Measurements from ENCODE around the gene MEGF6.

The MEGF6 gene, protein sequence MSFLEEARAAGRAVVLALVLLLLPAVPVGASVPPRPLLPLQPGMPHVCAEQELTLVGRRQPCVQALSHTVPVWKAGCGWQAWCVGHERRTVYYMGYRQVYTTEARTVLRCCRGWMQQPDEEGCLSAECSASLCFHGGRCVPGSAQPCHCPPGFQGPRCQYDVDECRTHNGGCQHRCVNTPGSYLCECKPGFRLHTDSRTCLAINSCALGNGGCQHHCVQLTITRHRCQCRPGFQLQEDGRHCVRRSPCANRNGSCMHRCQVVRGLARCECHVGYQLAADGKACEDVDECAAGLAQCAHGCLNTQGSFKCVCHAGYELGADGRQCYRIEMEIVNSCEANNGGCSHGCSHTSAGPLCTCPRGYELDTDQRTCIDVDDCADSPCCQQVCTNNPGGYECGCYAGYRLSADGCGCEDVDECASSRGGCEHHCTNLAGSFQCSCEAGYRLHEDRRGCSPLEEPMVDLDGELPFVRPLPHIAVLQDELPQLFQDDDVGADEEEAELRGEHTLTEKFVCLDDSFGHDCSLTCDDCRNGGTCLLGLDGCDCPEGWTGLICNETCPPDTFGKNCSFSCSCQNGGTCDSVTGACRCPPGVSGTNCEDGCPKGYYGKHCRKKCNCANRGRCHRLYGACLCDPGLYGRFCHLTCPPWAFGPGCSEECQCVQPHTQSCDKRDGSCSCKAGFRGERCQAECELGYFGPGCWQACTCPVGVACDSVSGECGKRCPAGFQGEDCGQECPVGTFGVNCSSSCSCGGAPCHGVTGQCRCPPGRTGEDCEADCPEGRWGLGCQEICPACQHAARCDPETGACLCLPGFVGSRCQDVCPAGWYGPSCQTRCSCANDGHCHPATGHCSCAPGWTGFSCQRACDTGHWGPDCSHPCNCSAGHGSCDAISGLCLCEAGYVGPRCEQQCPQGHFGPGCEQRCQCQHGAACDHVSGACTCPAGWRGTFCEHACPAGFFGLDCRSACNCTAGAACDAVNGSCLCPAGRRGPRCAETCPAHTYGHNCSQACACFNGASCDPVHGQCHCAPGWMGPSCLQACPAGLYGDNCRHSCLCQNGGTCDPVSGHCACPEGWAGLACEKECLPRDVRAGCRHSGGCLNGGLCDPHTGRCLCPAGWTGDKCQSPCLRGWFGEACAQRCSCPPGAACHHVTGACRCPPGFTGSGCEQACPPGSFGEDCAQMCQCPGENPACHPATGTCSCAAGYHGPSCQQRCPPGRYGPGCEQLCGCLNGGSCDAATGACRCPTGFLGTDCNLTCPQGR (N-terminal part only)

GRCh38 chr1:3611170-3612019, at the start of gene MEGF6:
MEGF6 (minus strand) TSS chr1:3611508; CDS start chr1:3611268, 240 bp downstream.
- DNase-seq (ENCODE audit: low spot score): peak; percentile 53

GRCh38 chr1:3660704-3661103, 49.4 kb upstream of the MEGF6 start:
- DNase-seq (ENCODE audit: low spot score): no peak

- no peak for DNase-seq (ENCODE audit: low spot score)
Observed at GRCh38 chr1:3659093-3659492, 47.8 kb upstream of the MEGF6 start.

- DNase-seq (ENCODE audit: low spot score): no peak
Observed at GRCh38 chr1:3658231-3658615, 46.9 kb upstream of the MEGF6 start.

- DNase-seq (ENCODE audit: low spot score): no peak
Observed at GRCh38 chr1:3657578-3658230, 46.4 kb upstream of the MEGF6 start.

DNA sequence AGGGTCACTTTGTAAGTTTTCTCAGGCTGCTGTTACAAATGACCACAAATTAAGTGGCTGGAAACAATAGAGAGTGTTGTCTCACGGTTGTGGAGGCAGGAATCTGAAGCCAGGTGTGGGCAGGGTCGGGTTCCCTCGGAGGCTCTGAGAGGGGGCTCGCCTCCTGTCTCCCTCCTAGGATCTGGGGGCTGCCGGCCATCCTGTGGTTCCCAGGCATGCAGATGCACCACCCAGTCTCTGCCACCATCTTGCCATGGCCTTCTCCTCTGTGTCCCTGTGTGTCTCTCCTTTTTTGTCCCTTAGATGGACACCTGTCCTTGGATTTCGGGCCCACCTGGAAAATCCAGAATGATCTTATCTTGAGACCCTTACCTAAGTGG, 45.8 kb upstream of the MEGF6 start:
- no peak for DNase-seq (ENCODE audit: low spot score)

DNA sequence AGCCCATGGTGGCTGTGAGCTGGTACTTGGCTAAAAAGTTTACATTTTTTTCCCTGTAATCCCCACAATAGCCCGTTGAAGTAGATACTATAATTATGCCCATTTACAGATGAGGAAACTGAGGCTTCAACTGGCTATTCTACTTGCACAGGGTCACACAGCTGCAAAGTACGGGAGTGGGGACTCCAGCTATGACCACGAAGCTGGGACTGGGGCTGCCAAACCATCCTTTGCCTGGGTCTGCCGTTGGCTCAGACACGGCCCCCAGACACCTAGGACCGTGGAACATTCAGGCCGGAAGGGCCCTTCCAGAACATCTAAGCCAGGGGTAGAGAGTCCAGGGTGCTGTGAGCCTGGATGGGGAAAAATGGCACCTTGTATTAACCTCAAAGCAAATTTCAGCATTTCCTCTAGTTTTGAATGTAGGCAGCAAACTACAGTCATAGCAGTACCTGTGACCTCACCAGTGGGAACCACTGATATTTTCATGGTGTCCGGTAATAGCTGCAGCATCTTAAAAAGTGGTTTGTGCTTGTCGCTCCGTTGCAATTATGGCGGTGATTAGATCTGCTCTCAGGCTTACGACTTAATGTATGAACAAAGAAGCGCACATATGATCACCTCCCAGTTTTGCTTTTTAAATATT, 45.3 kb upstream of the MEGF6 start:
- no peak for DNase-seq (ENCODE audit: low spot score)

DNA sequence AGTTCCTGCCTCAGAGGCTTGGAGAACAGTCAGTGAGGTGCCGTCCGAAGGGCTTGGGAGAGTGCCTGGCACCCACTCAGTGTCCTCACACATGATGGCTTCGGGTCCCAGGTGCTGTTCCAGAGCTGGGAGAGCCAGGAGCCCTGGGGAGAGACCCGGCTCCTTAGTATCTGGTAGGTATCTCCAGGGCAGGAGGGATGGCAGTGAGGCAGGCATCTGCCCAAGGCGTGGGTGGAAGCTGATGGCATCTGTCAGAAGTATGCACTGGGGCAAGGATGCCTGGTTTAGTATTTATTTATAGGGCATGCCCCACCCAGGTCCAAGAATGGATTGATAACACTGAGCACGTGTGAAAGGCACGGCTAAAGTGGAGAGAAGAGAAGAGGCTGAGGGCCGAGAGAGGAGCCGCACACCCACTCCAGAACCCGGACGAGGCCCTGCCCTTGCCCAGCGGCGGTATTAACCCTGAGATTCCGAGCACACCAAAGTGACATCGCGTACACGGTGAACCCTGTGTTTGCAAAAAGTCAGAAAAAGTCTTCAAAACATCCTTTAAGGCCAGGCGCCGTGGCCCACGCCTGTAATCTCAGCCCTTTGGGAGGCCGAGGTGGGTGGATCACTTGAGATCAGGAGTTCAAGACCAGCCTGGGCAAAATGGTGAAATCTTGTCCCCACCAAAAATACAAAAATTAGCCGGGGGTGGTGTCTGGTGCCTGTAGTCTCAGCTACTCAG, 43.4 kb upstream of the MEGF6 start:
- DNase-seq (ENCODE audit: low spot score): no peak

DNA sequence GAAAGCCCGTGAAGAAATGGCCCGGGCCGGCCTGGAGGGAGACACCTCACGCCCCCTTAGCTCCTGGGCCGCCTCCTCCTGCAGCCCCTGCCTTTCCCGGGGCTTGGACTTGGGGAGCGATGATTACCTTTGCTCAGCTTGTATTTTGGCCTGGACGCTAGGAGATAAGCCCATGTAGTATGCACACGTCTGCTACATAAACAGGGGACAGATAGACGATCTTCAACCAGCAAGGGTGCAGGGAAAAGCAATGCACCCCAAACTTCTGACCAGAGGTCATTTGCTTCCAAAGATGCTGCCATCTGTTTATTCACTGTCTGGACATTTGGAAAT, 41.9 kb upstream of the MEGF6 start:
- DNase-seq (ENCODE audit: low spot score): no peak

DNA sequence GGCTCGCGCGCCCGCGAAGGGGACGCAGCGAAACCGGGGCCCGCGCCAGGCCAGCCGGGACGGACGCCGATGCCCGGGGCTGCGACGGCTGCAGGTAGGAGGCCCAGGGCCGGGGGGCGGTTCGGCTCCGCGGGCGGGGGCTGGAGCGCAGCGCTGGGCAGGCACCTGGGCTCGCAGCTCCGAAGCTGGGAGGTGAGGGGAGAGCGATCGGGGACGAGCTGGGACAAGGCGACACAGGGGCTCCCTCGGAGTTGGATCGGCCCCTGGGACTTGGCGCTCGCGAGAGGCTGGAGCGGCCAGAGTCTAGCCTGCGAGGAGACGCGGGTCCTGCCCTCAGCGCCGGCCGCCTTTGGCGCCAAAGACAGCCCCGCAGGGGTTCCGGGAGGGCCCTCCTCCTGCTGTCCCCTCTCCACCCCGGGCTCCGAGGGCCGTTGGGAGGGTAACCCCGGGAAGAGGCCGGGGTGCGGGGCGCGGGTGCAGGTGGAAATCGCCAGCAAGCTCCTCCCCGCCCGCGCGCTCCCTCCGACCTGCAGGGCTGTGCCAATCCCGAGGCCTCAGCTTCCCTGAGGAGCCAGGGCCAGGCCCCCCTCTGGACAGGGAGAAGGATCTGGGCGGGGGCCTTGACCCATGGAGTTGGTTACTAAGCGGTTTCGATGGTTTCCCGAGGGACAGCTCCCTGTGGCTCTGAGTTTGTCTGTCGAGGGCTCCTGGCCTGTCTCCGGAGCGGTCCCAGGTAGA, 41.4 kb upstream of the MEGF6 start:
- no peak for DNase-seq (ENCODE audit: low spot score)

DNA sequence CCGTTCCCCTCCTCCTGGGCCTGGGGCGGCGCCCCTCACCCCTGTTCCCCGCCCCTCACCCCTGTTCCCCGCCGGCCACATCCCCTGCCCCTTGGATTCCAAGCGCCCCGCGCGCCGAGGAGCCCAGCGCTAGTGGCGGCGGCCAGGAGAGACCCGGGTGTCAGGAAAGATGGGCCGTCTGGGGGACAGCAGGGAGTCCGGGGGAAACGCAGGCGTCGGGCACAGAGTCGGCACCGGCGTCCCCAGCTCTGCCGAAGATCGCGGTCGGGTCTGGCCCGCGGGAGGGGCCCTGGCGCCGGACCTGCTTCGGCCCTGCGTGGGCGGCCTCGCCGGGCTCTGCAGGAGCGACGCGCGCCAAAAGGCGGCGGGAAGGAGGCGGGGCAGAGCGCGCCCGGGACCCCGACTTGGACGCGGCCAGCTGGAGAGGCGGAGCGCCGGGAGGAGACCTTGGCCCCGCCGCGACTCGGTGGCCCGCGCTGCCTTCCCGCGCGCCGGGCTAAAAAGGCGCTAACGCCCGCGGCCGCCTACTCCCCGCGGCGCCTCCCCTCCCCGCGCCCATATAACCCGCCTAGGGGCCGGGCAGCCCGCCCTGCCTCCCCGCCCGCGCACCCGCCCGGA, 40.7 kb upstream of the MEGF6 start, which contains the start of gene TP73:
TP73 (plus strand) TSS at position 587 of the 618 bp plus-strand sequence. CDS start 29,850 bp downstream, outside the sequence.
- no peak for DNase-seq (ENCODE audit: low spot score)

DNA sequence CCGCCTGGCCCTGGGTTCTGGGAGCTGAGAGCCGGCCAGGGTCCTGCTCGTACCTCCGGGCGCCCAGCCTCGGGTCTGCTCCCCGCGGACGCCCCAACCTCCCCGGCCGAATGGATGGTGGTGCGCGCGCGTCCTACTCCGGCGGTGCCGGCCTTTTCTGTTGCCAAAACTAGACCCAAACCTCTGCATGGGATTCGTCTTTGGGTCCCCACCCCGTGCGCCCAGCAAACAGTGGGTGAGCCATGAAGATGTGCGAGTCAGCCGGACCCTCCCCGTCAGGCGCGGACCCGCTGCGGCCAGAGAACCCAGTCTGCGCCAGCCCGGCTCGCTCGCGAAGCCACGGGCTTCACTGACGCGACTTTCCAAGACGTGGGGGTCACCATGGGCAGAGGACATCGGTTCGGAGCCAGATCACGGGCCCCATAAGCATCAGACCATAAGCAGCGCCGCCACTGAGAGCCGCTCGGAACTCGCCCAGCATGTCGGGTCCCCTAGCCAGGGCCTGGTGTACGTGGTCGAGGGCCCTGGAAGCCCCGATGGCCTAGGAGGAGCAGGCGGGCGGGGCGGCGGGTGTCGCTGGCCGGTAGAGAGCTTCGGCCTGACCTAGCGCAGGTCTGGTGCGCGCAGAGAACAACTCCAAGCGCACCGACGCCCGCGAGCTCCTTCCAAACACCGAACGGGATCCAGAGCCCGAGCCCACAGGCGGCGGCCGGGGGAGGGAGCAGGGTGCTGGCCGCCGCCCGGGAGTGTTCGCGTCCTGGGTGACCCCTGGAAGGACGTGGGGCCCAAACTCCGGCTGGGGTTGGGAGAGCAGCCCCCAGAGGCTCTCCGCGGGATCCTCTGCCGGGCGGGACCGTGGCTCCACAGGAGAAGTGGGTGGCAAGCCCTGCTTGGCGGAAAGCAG, 40.0 kb upstream of the MEGF6 start:
- no peak for DNase-seq (ENCODE audit: low spot score)

- DNase-seq (ENCODE audit: low spot score): no peak
Observed at GRCh38 chr1:3650248-3651025, 39.1 kb upstream of the MEGF6 start.

DNA sequence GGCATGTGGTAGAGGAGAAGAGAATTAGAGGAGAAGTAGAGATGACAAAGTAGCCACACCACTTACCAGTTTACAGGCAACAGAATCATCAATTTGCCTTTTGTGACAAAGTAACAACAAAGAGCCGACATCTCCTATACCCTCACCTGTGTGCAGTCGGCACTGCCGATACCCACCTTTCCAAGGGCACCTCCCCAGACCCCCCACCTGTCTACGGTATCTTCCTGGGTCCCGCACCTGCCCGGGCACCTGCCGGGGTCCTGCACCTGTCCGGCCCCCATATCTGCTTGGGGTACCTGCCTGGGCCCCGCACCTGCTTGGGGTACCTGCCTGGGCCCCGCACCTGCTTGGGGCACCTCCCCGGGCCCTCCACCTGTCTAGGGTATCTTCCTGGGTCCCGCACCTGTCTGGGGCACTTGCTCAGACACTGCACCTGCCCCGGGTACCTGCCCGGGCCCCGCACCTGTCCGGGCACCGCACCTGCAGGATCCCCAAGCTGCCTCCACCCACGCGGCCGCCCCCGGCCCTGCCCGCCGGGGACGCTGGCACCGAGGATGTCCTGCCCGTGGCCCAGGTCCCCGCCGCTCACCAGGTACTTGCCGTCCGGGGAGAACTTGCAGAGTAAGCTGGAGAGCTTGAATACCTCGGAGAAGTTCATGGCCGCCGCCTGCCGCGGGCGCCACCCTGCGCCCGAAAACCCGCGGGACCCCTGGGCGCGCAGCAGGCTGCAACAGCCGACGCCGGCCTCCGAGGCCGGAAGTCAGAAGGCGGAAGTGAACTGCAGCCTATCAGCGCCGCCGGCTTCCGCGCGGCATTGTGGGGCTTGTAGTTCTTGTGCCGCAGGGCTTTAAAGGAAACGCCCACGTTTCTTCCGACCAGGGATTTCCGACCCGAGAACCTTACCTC, 38.3 kb upstream of the MEGF6 start, which contains the start of gene WRAP73:
WRAP73 (minus strand) TSS at position 762 of the 906 bp plus-strand sequence; CDS start at position 658, 104 bp downstream.
- peak; percentile 97 for DNase-seq (ENCODE audit: low spot score)

DNA sequence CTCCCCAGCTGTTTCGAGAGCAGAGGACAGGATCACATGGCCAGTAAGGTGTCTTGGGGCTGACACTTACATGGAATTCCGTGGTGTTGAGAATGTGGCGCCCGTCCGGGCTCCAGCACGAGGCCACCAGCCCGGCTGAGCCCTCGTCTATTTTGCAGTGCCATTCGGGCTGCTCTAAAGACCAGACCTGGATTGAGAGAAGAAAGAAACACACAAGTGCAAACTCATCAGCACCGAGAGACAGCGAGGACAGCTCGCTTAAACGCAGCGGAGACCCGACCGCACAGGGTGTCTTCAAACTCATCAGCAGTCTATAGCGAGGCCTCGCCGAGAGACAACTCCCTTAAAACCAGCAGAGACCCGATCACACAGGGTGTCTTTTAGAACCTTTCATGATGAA, 35.3 kb upstream of the MEGF6 start:
- no peak for DNase-seq (ENCODE audit: low spot score)

All from hepatic stellate cell (primary cell).